A549 (cell line): Measurements from ENCODE around the gene ZNF747. TPM values are rescaled to one million over a fixed set of nuclear protein-coding genes. Genes with fewer than 3 reads are reported as not detected.

Experiments
- ATAC-seq, 2 experiments: fragments of 200-7000 bp in 1 of 2; fragments of >200 bp in 1 of 2; cut with Nextera tagmentation in 1 of 2; cut with Tn5 transposase in 1 of 2; 3 replicates each; pipeline versions ENCODE4 v1.8.0 to v1.9.1; 2018 to 2020; ENCODE audit warnings: mild to moderate bottlenecking in 1 of 2, moderate library complexity in 1 of 2
- CTCF ChIA-PET: fragments of 300-600 bp; sonication (Branson Sonifier 250); formaldehyde crosslinking; extraction: SDS; loops from one replicate; lab custom pipeline; 2021; ENCODE audit warnings: antibody characterized with exemption, inconsistent platforms; lab: Yijun Ruan, JAX
- POLR2A ChIA-PET: fragments of 350-600 bp; formaldehyde crosslinking; extraction: SDS; loops from one replicate; lab custom pipeline; 2021; ENCODE audit warnings: antibody characterized with exemption, inconsistent platforms; lab: Yijun Ruan, JAX
- DNase-seq, 2 experiments: peaks; one replicate each; pipeline versions ENCODE4 v3.0.0 to v3.0.0-alpha.2; 2011 to 2016; ENCODE audit warnings: low read depth in 1 of 2, low spot score in 1 of 2
- FAIRE-seq: peaks from 2 replicates; lab custom pipeline; 2011; peaks lifted over from hg19 to GRCh38; lab: Jason Lieb, UNC
- H3K27ac ChIP-seq, 2 experiments: fragments of >200 bp; sonication (Bioruptor Twin); formaldehyde crosslinking; 3 replicates each; pipeline ENCODE4 v1.5.1; 2016 to 2017
- H3K4me1 ChIP-seq: fragments of >200 bp; sonication (Bioruptor Twin); formaldehyde crosslinking; 3 replicates; pipeline ENCODE4 v1.6.1; 2016
- H3K4me2 ChIP-seq: fragments of >200 bp; sonication (Bioruptor Twin); formaldehyde crosslinking; 3 replicates; pipeline ENCODE4 v1.6.1; 2016
- H3K4me3 ChIP-seq: fragments of >200 bp; sonication (Bioruptor Twin); formaldehyde crosslinking; 3 replicates; pipeline ENCODE4 v1.5.1; 2016
- H3K9me3 ChIP-seq: fragments of >200 bp; sonication (Bioruptor Twin); formaldehyde crosslinking; 3 replicates; pipeline ENCODE4 v1.6.1; 2016
- BCL3 ChIP-seq: fragments of >200 bp; sonication (Bioruptor Twin); formaldehyde crosslinking; IDR thresholded peaks from 3 replicates; pipeline ENCODE4 v1.6.1; 2016
- BHLHE40 ChIP-seq: IDR thresholded peaks from 2 replicates; pipeline ENCODE4 v1.6.1; 2012; ENCODE audit warnings: low read depth, low read length, inconsistent platforms
- CTCF ChIP-seq: fragments of >200 bp; sonication (Bioruptor Twin); formaldehyde crosslinking; IDR thresholded peaks from 3 replicates; pipeline ENCODE4 v1.5.1; 2016
- GATA3 ChIP-seq: IDR thresholded peaks from 2 replicates; pipeline ENCODE4 v1.6.1; 2012; ENCODE audit warnings: borderline replicate concordance
- HMGXB4 ChIP-seq: fragments of 250-450 bp; sonication (Bioruptor Pico); IDR thresholded peaks from 2 replicates; pipeline ENCODE4 v1.5.0; 2021; ENCODE audit warnings: mild to moderate bottlenecking, moderate library complexity, borderline replicate concordance
- JUN ChIP-seq, 2 experiments: fragments of >200 bp; sonication (Bioruptor Twin); formaldehyde crosslinking; IDR thresholded peaks; 2 replicates in 1 of 2; 3 replicates in 1 of 2; pipeline ENCODE4 v1.6.1; 2016 to 2017
- JUNB ChIP-seq: fragments of >200 bp; sonication (Bioruptor Twin); formaldehyde crosslinking; IDR thresholded peaks from 2 replicates; pipeline ENCODE4 v1.6.1; 2016
- NFE2L2 ChIP-seq: fragments of 150-350 bp; conservative IDR thresholded peaks from 2 replicates; pipeline ENCODE4 v1.6.1; 2014; ENCODE audit warnings: low read length
- PHF8 ChIP-seq: fragments of 200-600 bp; sonication (generic); IDR thresholded peaks from 2 replicates; pipeline ENCODE4 v1.6.1; 2016; ENCODE audit warnings: low read depth, mild to moderate bottlenecking, antibody characterized with exemption, moderate library complexity, borderline replicate concordance
- POLR2A ChIP-seq: IDR thresholded peaks from 2 replicates; pipeline ENCODE4 v1.6.1; 2012; ENCODE audit warnings: mild to moderate bottlenecking, low read length
- RAD21 ChIP-seq, 2 experiments: fragments of >200 bp in 1 of 2; sonication (Bioruptor Twin) in 1 of 2; formaldehyde crosslinking in 1 of 2; IDR thresholded peaks in 1 of 2; conservative IDR thresholded peaks in 1 of 2; 2 replicates in 1 of 2; 3 replicates in 1 of 2; pipeline ENCODE4 v1.6.1; 2012 to 2018; ENCODE audit warnings: inconsistent platforms in 1 of 2
- REST ChIP-seq: fragments of 200-600 bp; sonication (generic); IDR thresholded peaks from 2 replicates; pipeline ENCODE4 v1.6.1; 2016; ENCODE audit warnings: antibody characterized with exemption, mild to moderate bottlenecking, moderate library complexity
- WGBS: methylation state at CpG from one replicate; pipeline ENCODE4 v1.1.6; 2017; ENCODE audit errors: missing lambda C conversion rate; 5-methylcytosine and 5-hydroxymethylcytosine counted together
- polyA plus RNA-seq, 4 experiments: library from polyadenylated mRNA; depleted of rRNA in 3 of 4; stranded (reverse); fragments of >200 nt; fragmentation: RNase III in 1 of 4; extraction: RNeasy Plus Mini Kit Qiagen cat#74134 plus additional on column Dnase treatment in 1 of 4; gene quantifications; 2 replicates in 3 of 4; 3 replicates in 1 of 4; pipeline ENCODE4 v1.2.3, GENCODE V29; 2011 to 2017

Gene ZNF747
- polyA plus RNA-seq, 2 of the 4 experiments (the other 2 are of a cell fraction): 4.8 to 5.0 TPM

- TF ChIP-seq CTCF: peak; percentile 14; the same call in 1 of the 3 replicates
- no peak for TF ChIP-seq JUNB
- peak; percentile 92 for TF ChIP-seq PHF8
- TF ChIP-seq HMGXB4 (CRISPR knock-in tag): 0 out of 2 replicates have a peak, but pooled peaks have one; percentile 48
- TF ChIP-seq BHLHE40: 0 out of 2 replicates have a peak, but pooled peaks have one; percentile 8
- peak; percentile 80; a peak in 3 of 5 replicates for TF ChIP-seq JUN (IDR thresholded peaks at IDR 0.05)
Observed at GRCh38 chr16:30526823-30527634, 7.6 kb downstream of the ZNF747 start (continued).

- ATAC-seq (peak; percentile 50 to 52), FAIRE-seq (no peak), DNase-seq (peak; percentile 33 to 44)
- peak within 1 kb of the TSS; percentile 96 to 98 for H3K27ac ChIP-seq
- peaks cover 27% of the 10 kb centered on the region for H3K4me1 ChIP-seq
- POLR2A ChIA-PET: interaction anchor here (0.8 to 3.1 kb wide), 7 partner anchors 9 to 108 kb away, joined by 3 to 17 read pairs (median 4); partner anchors contain the start of genes DCTPP1, SEPHS2 and ZNF764
- WGBS: 3% methylated on average over 14 of the region's 73 CpGs
- peak within 1 kb of the TSS; percentile 85 for H3K4me3 ChIP-seq
- TF ChIP-seq GATA3 (no peak), JUN (IDR thresholded peaks at IDR 0.05) (peak in 1 of 2 experiments; percentile 95; a peak in 2 of 5 replicates), NFE2L2 (no peak), BCL3 (peak; percentile 80; the same call in 2 of the 3 replicates), POLR2A (peak; percentile 54), RAD21 (conservative IDR thresholded peaks at IDR 0.05 in 1 of 2, IDR thresholded peaks at IDR 0.05 in 1 of 2) (0 out of 5 replicates have a peak, but pooled peaks of 1 of the 2 experiments have one; percentile 19), REST (peak; percentile 69; the same call in 1 of the 2 replicates)
- H3K9me3 ChIP-seq: no peaks in the 10 kb centered on the region
- CTCF ChIA-PET: interaction anchor here (0.9 to 2.1 kb wide), 7 partner anchors 8 to 124 kb away, joined by 3 to 8 read pairs (median 4); partner anchors contain the start of genes PRR14 and ZNF747
- H3K4me2 ChIP-seq: peak within 1 kb of the TSS; percentile 81
Observed at GRCh38 chr16:30526137-30526822, 8.4 kb downstream of the ZNF747 start, which contains the start of gene ZNF768. Gene ZNF768, minus strand, starts transcription at chr16:30526566. Its CDS starts 153 bp downstream, at chr16:30526413.
